Tibial nerve (tissue), 3 donors: ENCODE results near the gene PARVG.

Experiments
- POLR2A ChIP-seq, 2 donors: fragments of 450-650 bp; IDR thresholded peaks; one replicate each; pipeline ENCODE4 v1.6.1; 2017; ENCODE audit warnings: antibody characterized with exemption in 2 of 2, mild to moderate bottlenecking in 2 of 2, moderate library complexity in 2 of 2
- TF ChIP-seq, protein P1 (sequence below), 5 experiments: fragments of 200-600 bp in 3 of 5; fragments of 450-650 bp in 2 of 5; sonication (generic) in 3 of 5; IDR thresholded peaks; one replicate each; pipeline ENCODE4 v1.5.1; 2016 to 2019; ENCODE audit warnings: antibody characterized with exemption in 5 of 5, mild to moderate bottlenecking in 3 of 5, moderate library complexity in 2 of 5

DNA sequence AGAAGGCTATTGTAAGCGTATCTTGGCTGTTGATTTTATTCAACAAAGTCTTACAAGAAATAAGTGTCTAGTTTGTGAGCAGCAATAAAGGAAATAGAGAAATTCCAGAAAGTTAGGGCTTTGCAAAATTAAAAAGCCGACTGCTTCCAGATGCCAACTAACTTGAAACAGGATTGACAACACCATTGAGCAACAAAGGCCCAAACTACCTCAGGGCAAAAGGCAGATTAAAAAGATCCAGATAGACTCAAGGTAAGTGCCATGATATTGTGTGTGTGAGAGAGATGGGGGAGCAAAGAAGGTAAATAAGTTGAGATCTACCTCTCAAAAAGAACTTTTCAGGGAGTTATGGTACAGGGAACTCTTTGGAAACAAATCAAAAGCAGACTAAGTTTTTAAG lies 49.1 kb downstream of the PARVG start:
- TF ChIP-seq, protein P1, sequence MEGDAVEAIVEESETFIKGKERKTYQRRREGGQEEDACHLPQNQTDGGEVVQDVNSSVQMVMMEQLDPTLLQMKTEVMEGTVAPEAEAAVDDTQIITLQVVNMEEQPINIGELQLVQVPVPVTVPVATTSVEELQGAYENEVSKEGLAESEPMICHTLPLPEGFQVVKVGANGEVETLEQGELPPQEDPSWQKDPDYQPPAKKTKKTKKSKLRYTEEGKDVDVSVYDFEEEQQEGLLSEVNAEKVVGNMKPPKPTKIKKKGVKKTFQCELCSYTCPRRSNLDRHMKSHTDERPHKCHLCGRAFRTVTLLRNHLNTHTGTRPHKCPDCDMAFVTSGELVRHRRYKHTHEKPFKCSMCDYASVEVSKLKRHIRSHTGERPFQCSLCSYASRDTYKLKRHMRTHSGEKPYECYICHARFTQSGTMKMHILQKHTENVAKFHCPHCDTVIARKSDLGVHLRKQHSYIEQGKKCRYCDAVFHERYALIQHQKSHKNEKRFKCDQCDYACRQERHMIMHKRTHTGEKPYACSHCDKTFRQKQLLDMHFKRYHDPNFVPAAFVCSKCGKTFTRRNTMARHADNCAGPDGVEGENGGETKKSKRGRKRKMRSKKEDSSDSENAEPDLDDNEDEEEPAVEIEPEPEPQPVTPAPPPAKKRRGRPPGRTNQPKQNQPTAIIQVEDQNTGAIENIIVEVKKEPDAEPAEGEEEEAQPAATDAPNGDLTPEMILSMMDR (IDR thresholded peaks at IDR 0.05), result no peak
- TF ChIP-seq POLR2A (IDR thresholded peaks at IDR 0.05), result no peak
